Suprapubic skin (tissue), 4 donors: ENCODE results near the gene SCTR. TPM values are rescaled to one million over a fixed set of nuclear protein-coding genes. Genes with fewer than 3 reads are reported as not detected.

ENCODE experiments used
- DNase-seq, 2 donors: peaks; one replicate each; pipeline ENCODE4 v3.0.0-alpha.2; 2019; ENCODE audit warnings: low spot score in 2 of 2
- H3K27ac ChIP-seq: fragments of 200-600 bp; sonication (generic); one replicate; pipeline ENCODE4 v1.5.1; 2019
- H3K27me3 ChIP-seq: fragments of 200-600 bp; sonication (generic); one replicate; pipeline ENCODE4 v1.5.1; 2019
- H3K36me3 ChIP-seq: fragments of 200-600 bp; sonication (generic); one replicate; pipeline ENCODE4 v1.5.1; 2019
- H3K4me1 ChIP-seq: fragments of 200-600 bp; sonication (generic); one replicate; pipeline ENCODE4 v1.5.1; 2019
- H3K4me3 ChIP-seq: fragments of 200-600 bp; sonication (generic); one replicate; pipeline ENCODE4 v1.5.1; 2019; ENCODE audit warnings: mild to moderate bottlenecking
- H3K9me3 ChIP-seq: fragments of 200-600 bp; sonication (generic); one replicate; pipeline ENCODE4 v1.5.1; 2019
- EP300 ChIP-seq: sonication (generic); formaldehyde crosslinking; IDR thresholded peaks from one replicate; pipeline ENCODE4 v1.6.1; 2017; ENCODE audit warnings: antibody characterized with exemption
- POLR2A ChIP-seq, 2 donors: fragments of 450-650 bp; IDR thresholded peaks; one replicate each; pipeline ENCODE4 v1.6.1; 2017; ENCODE audit warnings: antibody characterized with exemption in 2 of 2, mild to moderate bottlenecking in 2 of 2, moderate library complexity in 2 of 2
- POLR2AphosphoS5 ChIP-seq, 3 donors: sonication (generic); formaldehyde crosslinking; IDR thresholded peaks; one replicate each; pipeline ENCODE4 v1.6.1; 2017; ENCODE audit warnings: antibody characterized with exemption in 3 of 3
- WGBS: methylation state at CpG from one replicate; pipeline ENCODE4 v1.1.5; 2018; 5-methylcytosine and 5-hydroxymethylcytosine counted together
- total RNA-seq, 4 donors: library from RNA; depleted of rRNA; stranded (reverse); fragments of >200 nt; gene quantifications; one replicate each; pipeline ENCODE4 v1.1.0, GENCODE V29; 2016
- TF ChIP-seq, protein P1 (sequence below), 2 donors: fragments of 200-600 bp in 1 of 2; fragments of 450-650 bp in 1 of 2; sonication (generic) in 1 of 2; IDR thresholded peaks; one replicate each; pipeline ENCODE4 v1.5.1; 2016 to 2019; ENCODE audit warnings: antibody characterized with exemption in 2 of 2, mild to moderate bottlenecking in 1 of 2, moderate library complexity in 1 of 2

Gene SCTR
- total RNA-seq, 4 donors from 2014 or later = not detected

DNA sequence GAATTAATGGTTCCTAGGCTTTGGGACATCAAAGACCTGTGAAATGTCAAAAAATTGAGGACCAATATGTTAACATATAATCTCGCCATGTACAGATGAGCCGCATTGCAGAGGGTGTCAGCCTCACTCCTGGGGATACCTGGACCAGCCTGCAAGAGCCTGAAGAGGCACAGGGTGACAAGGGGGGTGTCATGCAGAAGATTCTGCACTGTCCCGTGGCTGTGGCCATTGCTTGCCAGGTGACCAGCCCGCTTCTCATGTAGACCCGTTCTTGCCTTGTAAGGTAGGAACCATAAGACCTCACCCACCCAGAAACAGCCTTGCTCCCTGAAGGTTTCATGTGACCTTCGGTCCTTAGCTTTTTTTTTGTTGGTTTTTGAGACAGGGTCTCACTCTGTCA lies 55.2 kb downstream of the SCTR start:
- no peaks in the 10 kb centered on the region for H3K27me3 ChIP-seq
- H3K27ac ChIP-seq = no peak overlapping the region
- no peaks in the 10 kb centered on the region for H3K4me1 ChIP-seq
- TF ChIP-seq POLR2AphosphoS5 (IDR thresholded peaks at IDR 0.05) (no peak), POLR2A (IDR thresholded peaks at IDR 0.05) (no peak), EP300 (no peak)
- TF ChIP-seq, protein P1, sequence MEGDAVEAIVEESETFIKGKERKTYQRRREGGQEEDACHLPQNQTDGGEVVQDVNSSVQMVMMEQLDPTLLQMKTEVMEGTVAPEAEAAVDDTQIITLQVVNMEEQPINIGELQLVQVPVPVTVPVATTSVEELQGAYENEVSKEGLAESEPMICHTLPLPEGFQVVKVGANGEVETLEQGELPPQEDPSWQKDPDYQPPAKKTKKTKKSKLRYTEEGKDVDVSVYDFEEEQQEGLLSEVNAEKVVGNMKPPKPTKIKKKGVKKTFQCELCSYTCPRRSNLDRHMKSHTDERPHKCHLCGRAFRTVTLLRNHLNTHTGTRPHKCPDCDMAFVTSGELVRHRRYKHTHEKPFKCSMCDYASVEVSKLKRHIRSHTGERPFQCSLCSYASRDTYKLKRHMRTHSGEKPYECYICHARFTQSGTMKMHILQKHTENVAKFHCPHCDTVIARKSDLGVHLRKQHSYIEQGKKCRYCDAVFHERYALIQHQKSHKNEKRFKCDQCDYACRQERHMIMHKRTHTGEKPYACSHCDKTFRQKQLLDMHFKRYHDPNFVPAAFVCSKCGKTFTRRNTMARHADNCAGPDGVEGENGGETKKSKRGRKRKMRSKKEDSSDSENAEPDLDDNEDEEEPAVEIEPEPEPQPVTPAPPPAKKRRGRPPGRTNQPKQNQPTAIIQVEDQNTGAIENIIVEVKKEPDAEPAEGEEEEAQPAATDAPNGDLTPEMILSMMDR (IDR thresholded peaks at IDR 0.05) = no peak
- WGBS = 88% methylated on average over 6 of the region's 6 CpGs
- H3K9me3 ChIP-seq = no peaks in the 10 kb centered on the region
- no peak overlapping the region for H3K4me3 ChIP-seq
- peak; percentile 16 to 55 for DNase-seq
- H3K36me3 ChIP-seq = no peaks in the 10 kb centered on the region

DNA sequence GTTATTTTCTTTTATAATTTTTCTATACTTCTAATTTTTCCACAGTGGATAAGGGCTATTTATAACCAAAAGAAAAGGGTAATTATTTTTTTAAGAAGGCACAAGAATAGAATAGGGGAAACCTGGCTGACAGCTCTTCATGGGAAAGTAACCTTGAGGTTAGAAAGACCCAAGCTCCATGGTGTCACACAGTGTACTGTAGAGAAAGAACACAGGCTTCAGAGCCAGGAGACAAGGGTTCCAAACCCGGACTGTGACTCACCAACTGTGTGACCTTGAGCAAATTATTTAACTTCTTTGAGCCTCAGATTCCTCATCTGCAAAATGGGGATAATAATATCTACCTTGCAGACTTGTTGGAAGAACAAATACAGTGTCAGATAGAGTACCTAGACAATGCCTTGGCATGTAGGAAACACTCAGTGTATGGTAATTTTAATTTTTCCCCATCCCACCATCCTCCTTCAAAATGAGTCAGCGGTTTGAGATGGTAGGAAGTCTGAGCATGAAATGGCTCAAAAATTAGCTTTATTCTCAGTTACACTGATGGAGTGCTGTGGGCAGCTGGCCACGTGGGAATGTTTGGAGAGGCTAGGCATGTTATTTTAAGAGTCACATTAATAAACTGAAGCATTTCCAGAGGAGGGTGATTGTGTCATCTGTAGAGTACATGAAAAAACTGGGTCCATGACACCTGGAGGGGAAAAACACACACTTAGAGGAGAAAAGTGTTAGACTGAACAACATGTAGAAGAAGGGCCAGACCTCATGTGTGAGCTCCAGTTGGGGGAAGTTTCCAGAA lies 55.9 kb downstream of the SCTR start:
- Histone ChIP-seq H3K4me3 (no peak overlapping the region), H3K27ac (no peak overlapping the region), H3K36me3 (no peaks in the 10 kb centered on the region), H3K4me1 (no peaks in the 10 kb centered on the region), H3K27me3 (no peaks in the 10 kb centered on the region), H3K9me3 (no peaks in the 10 kb centered on the region)
- 57% methylated on average over 3 of the region's 3 CpGs for WGBS
- DNase-seq = peak; percentile 5 to 20
- TF ChIP-seq, protein P1 (IDR thresholded peaks at IDR 0.05) = no peak
- no peak for TF ChIP-seq POLR2A (IDR thresholded peaks at IDR 0.05)
- no peak for TF ChIP-seq POLR2AphosphoS5 (IDR thresholded peaks at IDR 0.05)
- no peak for TF ChIP-seq EP300

- peak in 1 of 2 donors; percentile 8 for DNase-seq
- Histone ChIP-seq H3K9me3 (no peaks in the 10 kb centered on the region), H3K36me3 (no peaks in the 10 kb centered on the region), H3K4me1 (no peaks in the 10 kb centered on the region), H3K4me3 (no peak overlapping the region), H3K27ac (no peak overlapping the region), H3K27me3 (no peaks in the 10 kb centered on the region)
- WGBS = 95% methylated on average over 4 of the region's 4 CpGs
- TF ChIP-seq POLR2A (IDR thresholded peaks at IDR 0.05) = no peak
- no peak for TF ChIP-seq EP300
- TF ChIP-seq, protein P1 (IDR thresholded peaks at IDR 0.05) = no peak
- no peak for TF ChIP-seq POLR2AphosphoS5 (IDR thresholded peaks at IDR 0.05)
Observed at GRCh38 chr2:119466373-119466772, 57.9 kb downstream of the SCTR start.

DNA sequence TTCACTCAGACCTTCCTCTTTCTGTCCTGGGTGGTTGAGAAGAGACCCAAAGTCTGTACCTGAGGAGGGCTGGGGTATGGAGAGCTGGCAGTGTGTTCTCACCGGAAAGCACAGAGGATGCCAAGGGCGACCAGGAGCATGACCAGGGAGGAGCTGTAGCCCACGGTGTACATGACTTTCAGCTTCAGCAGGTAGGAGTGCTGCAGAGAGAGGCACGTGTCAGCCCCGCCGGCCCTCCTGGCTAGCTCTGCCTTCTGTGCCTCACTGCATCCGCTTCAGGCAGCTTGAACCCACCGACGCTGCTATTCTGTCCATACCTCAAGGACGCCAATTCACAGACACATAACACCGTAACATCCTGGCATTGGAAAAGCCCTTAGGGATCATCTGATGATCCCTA lies 58.6 kb downstream of the SCTR start:
- Histone ChIP-seq H3K36me3 (no peaks in the 10 kb centered on the region), H3K4me1 (no peaks in the 10 kb centered on the region), H3K9me3 (no peaks in the 10 kb centered on the region), H3K27me3 (no peaks in the 10 kb centered on the region), H3K4me3 (no peak overlapping the region), H3K27ac (no peak overlapping the region)
- 93% methylated on average over 11 of the region's 11 CpGs for WGBS
- TF ChIP-seq POLR2AphosphoS5 (IDR thresholded peaks at IDR 0.05) (no peak), EP300 (no peak), POLR2A (IDR thresholded peaks at IDR 0.05) (no peak)
- TF ChIP-seq, protein P1 (IDR thresholded peaks at IDR 0.05) = no peak
- DNase-seq = peak in 1 of 2 donors; percentile 26

GRCh38 chr2:119464981-119465380 lies 59.3 kb downstream of the SCTR start:
- Histone ChIP-seq H3K4me3 (no peak overlapping the region), H3K27me3 (no peaks in the 10 kb centered on the region), H3K36me3 (no peaks in the 10 kb centered on the region), H3K4me1 (no peaks in the 10 kb centered on the region), H3K9me3 (no peaks in the 10 kb centered on the region), H3K27ac (no peak overlapping the region)
- 75% methylated on average over 2 of the region's 4 CpGs for WGBS
- TF ChIP-seq, protein P1 (IDR thresholded peaks at IDR 0.05) = no peak
- TF ChIP-seq POLR2AphosphoS5 (IDR thresholded peaks at IDR 0.05) (no peak), POLR2A (IDR thresholded peaks at IDR 0.05) (no peak), EP300 (no peak)
- no peak for DNase-seq
